OCI-LY7 (cell line): ENCODE measurements around the gene PKN2. TPM values are rescaled to one million over a fixed set of nuclear protein-coding genes. Genes with fewer than 3 reads are reported as not detected.

ENCODE experiments used
- BruUV-seq: library from RNA; stranded (reverse); fragments of 400-500 nt; replicated peaks from 2 replicates; lab custom pipeline; 2021; lab: Mats Ljungman, UMichigan
- CTCF ChIA-PET: fragments of 300-600 bp; sonication (Branson Sonifier 250); formaldehyde crosslinking; loops from one replicate; lab custom pipeline; 2022; ENCODE audit warnings: antibody characterized with exemption; ENCODE audit not compliant: unreplicated experiment; lab: Charles Lee
- POLR2A ChIA-PET: fragments of 300-600 bp; sonication (Branson Sonifier 250); formaldehyde crosslinking; loops from one replicate; lab custom pipeline; 2022; ENCODE audit warnings: antibody characterized with exemption; lab: Charles Lee
- DNase-seq: peaks from one replicate; pipeline ENCODE4 v3.0.0-alpha.2; 2015; ENCODE audit warnings: low spot score
- H2AFZ ChIP-seq: fragments of 200-600 bp; sonication (generic), shearing (Covaris generic); 2 replicates; pipeline ENCODE4 v1.6.1; 2014; ENCODE audit warnings: mild to moderate bottlenecking, antibody characterized with exemption, low read length, moderate library complexity
- H3K27ac ChIP-seq: fragments of 200-600 bp; sonication (generic); 2 replicates; pipeline ENCODE4 v1.5.1; 2014; ENCODE audit warnings: mixed run types, low read depth, mild to moderate bottlenecking, moderate library complexity, low read length, inconsistent platforms; ENCODE audit not compliant: poor library complexity, severe bottlenecking
- H3K36me3 ChIP-seq: fragments of 200-600 bp; sonication (generic); 2 replicates; pipeline ENCODE4 v1.6.1; 2014; ENCODE audit warnings: mild to moderate bottlenecking, antibody characterized with exemption, low read length, moderate library complexity, mixed read lengths; ENCODE audit not compliant: insufficient read depth
- H3K4me1 ChIP-seq: fragments of 200-600 bp; sonication (generic); 2 replicates; pipeline ENCODE4 v1.5.1; 2014; ENCODE audit warnings: mild to moderate bottlenecking, low read length; ENCODE audit not compliant: insufficient read depth, poor library complexity, severe bottlenecking
- H3K4me2 ChIP-seq: fragments of 200-600 bp; sonication (generic); 2 replicates; pipeline ENCODE4 v1.6.1; 2014; ENCODE audit warnings: mild to moderate bottlenecking, low read length
- H3K4me3 ChIP-seq: fragments of 200-600 bp; sonication (generic); 2 replicates; pipeline ENCODE4 v1.5.1; 2014; ENCODE audit warnings: mild to moderate bottlenecking, low read depth, low read length; ENCODE audit not compliant: poor library complexity, severe bottlenecking
- H3K79me2 ChIP-seq: fragments of 200-600 bp; sonication (generic); 2 replicates; pipeline ENCODE4 v1.6.1; 2016; ENCODE audit warnings: low read depth, mild to moderate bottlenecking, low read length, moderate library complexity, mixed read lengths; ENCODE audit not compliant: insufficient read depth
- H3K9me2 ChIP-seq: fragments of 200-600 bp; sonication (generic); 2 replicates; pipeline ENCODE4 v1.6.1; 2016; ENCODE audit warnings: mild to moderate bottlenecking, low read length, mixed read lengths; ENCODE audit not compliant: insufficient read depth
- H3K9me3 ChIP-seq: fragments of 200-600 bp; sonication (generic); 2 replicates; pipeline ENCODE4 v1.6.1; 2014; ENCODE audit warnings: mild to moderate bottlenecking, mixed run types, low read length, mixed read lengths
- H4K20me1 ChIP-seq: fragments of 200-600 bp; sonication (generic); 2 replicates; pipeline ENCODE4 v1.6.1; 2014; ENCODE audit warnings: mild to moderate bottlenecking, antibody characterized with exemption, low read length, moderate library complexity, mixed read lengths; ENCODE audit not compliant: insufficient read depth
- CTCF ChIP-seq: fragments of 200-600 bp; sonication (generic); conservative IDR thresholded peaks from 2 replicates; pipeline ENCODE4 v1.5.1; 2014; ENCODE audit warnings: mild to moderate bottlenecking, antibody characterized with exemption, low read length, moderate library complexity, mixed read lengths
- EZH2phosphoT487 ChIP-seq: fragments of 200-600 bp; sonication (generic); IDR thresholded peaks from 2 replicates; pipeline ENCODE4 v1.6.1; 2018; ENCODE audit warnings: low read depth, borderline replicate concordance, mild to moderate bottlenecking, mixed run types, antibody characterized with exemption, low read length, moderate library complexity, mixed read lengths
- intact Hi-C: fragments of 100-400 bp; cut with micrococcal nuclease; formaldehyde crosslinking; loops from one replicate; pipeline ENCODE4 v1.10.0; 2022; ENCODE audit not compliant: unreplicated experiment
- total RNA-seq, 2 experiments: library from RNA; depleted of rRNA in 1 of 2; stranded (reverse); fragments of >200 nt in 1 of 2; shearing (Covaris generic) in 1 of 2; gene quantifications; 2 replicates each; pipeline ENCODE4 v1.2.3, GENCODE V29; 2014 to 2022

Gene PKN2
- total RNA-seq, 2 experiments from 2014 or later = 22.3 to 28.2 TPM

DNA sequence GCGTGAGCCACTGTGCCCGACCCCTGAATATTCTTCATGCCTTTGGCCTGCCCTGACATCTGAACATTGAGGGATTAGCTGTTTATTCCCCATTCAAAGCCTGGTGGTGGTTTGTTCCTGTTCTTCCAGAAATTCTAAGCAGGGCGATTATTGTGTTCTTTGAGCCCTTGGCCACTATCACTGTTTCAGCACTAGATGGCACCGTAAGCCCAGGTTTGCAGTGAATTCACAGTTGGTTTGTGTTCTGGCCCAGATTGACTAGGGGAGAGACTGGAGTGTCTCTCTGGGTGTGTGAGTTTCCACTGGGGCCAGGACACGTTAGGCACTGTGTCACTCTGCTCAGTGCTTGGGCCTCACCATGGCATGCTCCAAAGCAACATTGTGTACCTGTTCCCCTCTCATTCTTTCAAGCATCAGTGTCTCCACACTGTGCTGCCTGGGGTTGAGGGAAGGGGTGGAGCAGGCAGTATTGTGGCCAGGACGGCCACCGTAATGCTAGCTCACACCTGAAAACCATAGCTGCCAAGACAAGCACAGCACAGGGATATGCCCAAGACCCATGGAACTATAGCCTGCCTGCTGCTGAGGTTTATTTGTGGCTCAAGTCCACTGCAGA is 52.7 kb downstream of the PKN2 start:
- DNase-seq = peak; percentile 12
- H3K79me2 ChIP-seq = peaks cover 75% of the 10 kb centered on the region
- POLR2A ChIA-PET = interaction anchor here (0.6 to 1.3 kb wide), 3 partner anchors 34 to 85 kb away, joined by 3 to 5 read pairs (median 4); no protein-coding TSS in a partner anchor

GRCh38 chr1:88737338-88737927 is 53.4 kb downstream of the PKN2 start:
- Histone ChIP-seq H3K79me2 (peaks cover 79% of the 10 kb centered on the region), H3K4me3 (no peak overlapping the region), H3K36me3 (peaks cover 39% of the 10 kb centered on the region), H3K9me3 (peaks cover 31% of the 10 kb centered on the region), H3K27ac (no peak overlapping the region), H4K20me1 (0 out of 2 replicates have a peak, but pooled peaks cover 4% of the 10 kb centered on the region), H3K9me2 (no peaks in the 10 kb centered on the region), H2AFZ (no peak overlapping the region), H3K4me1 (no peaks in the 10 kb centered on the region), H3K4me2 (no peak overlapping the region)
- ChIA-PET POLR2A (no interaction called here), CTCF (no interaction called here)
- BruUV-seq = no TSS peak
- no peak for DNase-seq
- TF ChIP-seq CTCF (no peak), EZH2phosphoT487 (no peak)
- intact Hi-C loops = no loop called here

More for the DNA sequence above, 52.7 kb downstream of the PKN2 start:
- no peak overlapping the region for H2AFZ ChIP-seq
- intact Hi-C loops = no loop called here
- TF ChIP-seq EZH2phosphoT487 = no peak
- TF ChIP-seq CTCF = peak; percentile 72
- BruUV-seq = no TSS peak
- peaks cover 32% of the 10 kb centered on the region for H3K36me3 ChIP-seq
- H3K4me3 ChIP-seq = no peak overlapping the region
- peaks cover 31% of the 10 kb centered on the region for H3K9me3 ChIP-seq
- CTCF ChIA-PET = no interaction called here
- no peak overlapping the region for H3K4me2 ChIP-seq
- no peaks in the 10 kb centered on the region for H3K4me1 ChIP-seq
- H3K27ac ChIP-seq = no peak overlapping the region
- H3K9me2 ChIP-seq = no peaks in the 10 kb centered on the region
- H4K20me1 ChIP-seq = 0 out of 2 replicates have a peak, but pooled peaks cover 4% of the 10 kb centered on the region

DNA sequence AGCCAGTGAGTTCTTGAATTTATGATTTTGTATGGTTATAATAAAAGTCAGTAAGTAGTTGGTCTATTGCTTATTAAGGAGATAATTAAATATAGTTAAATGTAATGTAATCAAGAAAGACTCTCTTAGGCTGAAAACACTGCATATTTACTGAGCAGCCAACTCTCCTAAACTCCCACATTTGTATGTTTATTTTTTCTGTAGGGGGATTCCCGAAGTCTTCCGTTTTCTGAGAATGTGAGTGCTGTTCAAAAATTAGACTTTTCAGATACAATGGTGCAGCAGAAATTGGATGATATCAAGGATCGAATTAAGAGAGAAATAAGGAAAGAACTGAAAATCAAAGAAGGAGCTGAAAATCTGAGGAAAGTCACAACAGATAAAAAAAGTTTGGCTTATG is 56.7 kb downstream of the PKN2 start:
- H3K4me3 ChIP-seq = no peak overlapping the region
- H3K27ac ChIP-seq = no peak overlapping the region
- no peak overlapping the region for H2AFZ ChIP-seq
- peaks cover 8% of the 10 kb centered on the region for H3K9me3 ChIP-seq
- H3K4me2 ChIP-seq = no peak overlapping the region
- no TSS peak for BruUV-seq
- CTCF ChIA-PET = no interaction called here
- peaks cover 51% of the 10 kb centered on the region; the same call in 1 of the 2 replicates for H3K79me2 ChIP-seq
- no peaks in the 10 kb centered on the region for H3K9me2 ChIP-seq
- H4K20me1 ChIP-seq = 0 out of 2 replicates have a peak, but pooled peaks cover 4% of the 10 kb centered on the region
- POLR2A ChIA-PET = interaction anchor here (0.6 kb wide), 1 partner anchor 57 kb away, joined by 6 read pairs; no protein-coding TSS in a partner anchor
- intact Hi-C loops = loop anchor here (5.0 kb wide), 1 partner anchor 52 kb away; no protein-coding TSS in a partner anchor
- H3K36me3 ChIP-seq = peaks cover 38% of the 10 kb centered on the region
- no peak for DNase-seq
- TF ChIP-seq CTCF (no peak), EZH2phosphoT487 (no peak)
- no peaks in the 10 kb centered on the region for H3K4me1 ChIP-seq
